CD4-positive, alpha-beta T cell (primary cell): ENCODE results near the gene FAM229A. TPM values are rescaled to one million over a fixed set of nuclear protein-coding genes. Genes with fewer than 3 reads are reported as not detected.

ENCODE experiments used
- ATAC-seq: fragments of 200-7000 bp; cut with Tn5 transposase; one replicate; pipeline ENCODE4 v1.10.0; 2022; ENCODE audit warnings: mild to moderate bottlenecking; ENCODE audit not compliant: poor library complexity
- CTCF ChIA-PET: fragments of 350-600 bp; sonication (Branson Sonifier 250); formaldehyde crosslinking; loops from one replicate; lab custom pipeline; 2021; ENCODE audit warnings: antibody characterized with exemption, inconsistent platforms; lab: Charles Lee
- POLR2A ChIA-PET: fragments of 350-600 bp; sonication (Branson Sonifier 250); formaldehyde crosslinking; loops from one replicate; lab custom pipeline; 2021; ENCODE audit warnings: antibody characterized with exemption, inconsistent platforms; lab: Charles Lee
- DNase-seq, 14 experiments: peaks; one replicate each; pipeline ENCODE4 v3.0.0-alpha.2; 2013 to 2020; ENCODE audit warnings: mixed read lengths in 2 of 14
- H3K27ac ChIP-seq, 2 donors: one replicate each; pipeline versions ENCODE4 v1.5.1 to v1.7.0; 2013; ENCODE audit warnings: low read length in 2 of 2, low read depth in 1 of 2, mild to moderate bottlenecking in 1 of 2
- H3K27me3 ChIP-seq, 2 experiments: 1 replicate in 1 of 2; 2 replicates in 1 of 2; pipeline versions ENCODE4 v1.6.1 to v1.7.0; 2013; ENCODE audit warnings: low read length in 2 of 2, control low read depth in 1 of 2, mild to moderate bottlenecking in 1 of 2, moderate library complexity in 1 of 2; ENCODE audit not compliant: insufficient read depth in 2 of 2, control insufficient read depth in 1 of 2
- H3K36me3 ChIP-seq: one replicate; pipeline ENCODE4 v1.6.1; 2013; ENCODE audit warnings: low read length, control low read depth; ENCODE audit not compliant: insufficient read depth
- H3K4me1 ChIP-seq: one replicate; pipeline ENCODE4 v1.6.1; 2013; ENCODE audit warnings: low read length, control low read depth; ENCODE audit not compliant: insufficient read depth
- H3K4me3 ChIP-seq: one replicate; pipeline ENCODE4 v1.5.1; 2013; ENCODE audit warnings: mild to moderate bottlenecking, low read length, moderate library complexity
- H3K9me3 ChIP-seq, 2 experiments: 1 replicate in 1 of 2; 2 replicates in 1 of 2; pipeline versions ENCODE4 v1.6.1 to v1.7.0; 2013; ENCODE audit warnings: low read length in 2 of 2, mild to moderate bottlenecking in 2 of 2, control low read depth in 1 of 2, moderate library complexity in 1 of 2; ENCODE audit not compliant: control insufficient read depth in 1 of 2, insufficient read depth in 1 of 2
- H3K27ac Mint-ChIP-seq: one replicate; pipeline ENCODE4 v1.8.0; 2020; ENCODE audit warnings: mixed read lengths
- H3K27me3 Mint-ChIP-seq: one replicate; pipeline ENCODE4 v1.8.0; 2021; ENCODE audit warnings: mixed read lengths
- H3K36me3 Mint-ChIP-seq: one replicate; pipeline ENCODE4 v1.8.0; 2021; ENCODE audit warnings: low read depth, mixed read lengths
- H3K4me1 Mint-ChIP-seq: one replicate; pipeline ENCODE4 v1.8.0; 2021; ENCODE audit warnings: low read depth, mixed read lengths
- H3K4me3 Mint-ChIP-seq: one replicate; pipeline ENCODE4 v1.8.0; 2020; ENCODE audit warnings: mild to moderate bottlenecking, mixed read lengths
- H3K9me3 Mint-ChIP-seq: one replicate; pipeline ENCODE4 v1.8.0; 2020; ENCODE audit warnings: mixed read lengths
- intact Hi-C, 2 experiments: fragments of 100-400 bp; cut with DNase I in 1 of 2; cut with micrococcal nuclease in 1 of 2; formaldehyde crosslinking; loops; one replicate each; pipeline versions ENCODE4 v1.15.1 to v1.9.0; 2023 to 2025; cut with DNase I, micrococcal nuclease
- total RNA-seq, 174 experiments: library from RNA in 2 of 174; stranded (reverse) in 2 of 174; gene quantifications; one replicate each; pipeline ENCODE4 v1.2.3 and lab custom pipeline; 2021 to 2026
- TF ChIP-seq, protein P1 (sequence below): fragments of 200-600 bp; IDR thresholded peaks from one replicate; pipeline ENCODE4 v1.8.0; 2022; ENCODE audit warnings: antibody characterized with exemption, mild to moderate bottlenecking

FAM229A gene
- total RNA-seq, 2 experiments from 2014 or later, result 38.0 to 38.6 TPM

DNA sequence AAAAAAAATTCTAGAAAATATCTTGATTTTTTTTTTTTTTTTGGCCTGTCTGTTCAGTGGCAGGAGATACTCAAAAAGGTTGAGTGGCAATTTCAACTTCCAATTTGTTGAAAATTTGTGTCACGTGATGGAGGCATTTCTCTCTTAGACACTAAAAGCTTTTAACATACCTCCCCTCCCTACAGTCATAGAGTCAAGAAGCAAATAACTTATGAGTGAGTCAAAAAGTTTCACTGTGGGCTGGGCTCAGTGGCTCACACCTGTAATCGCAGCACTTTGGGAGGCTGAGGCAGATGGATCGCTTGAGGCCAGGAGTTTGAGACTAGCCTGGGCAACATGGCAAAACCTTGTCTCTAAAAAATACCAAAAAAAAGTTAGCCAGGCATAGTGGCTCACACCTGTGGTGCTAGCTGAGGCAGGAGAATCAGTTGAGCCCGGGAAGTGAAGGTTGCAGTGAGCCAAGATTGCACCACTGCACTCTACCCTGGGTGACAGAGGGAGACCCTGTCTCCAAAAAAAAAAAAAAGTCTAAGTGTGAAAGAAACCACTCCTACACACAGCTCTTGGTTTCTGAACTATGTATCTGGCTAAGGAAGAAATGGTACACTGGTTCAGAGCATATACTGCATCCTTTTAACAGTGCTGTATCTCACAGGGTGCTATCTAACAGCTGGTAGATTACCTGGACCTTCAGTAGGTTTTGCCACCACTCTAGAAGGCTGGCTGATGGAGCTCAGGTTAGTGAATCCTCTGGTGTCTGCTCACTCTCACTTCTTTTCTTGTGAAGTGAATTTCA lies 43.6 kb upstream of the FAM229A start:
- ChIA-PET CTCF (no interaction called here), POLR2A (no interaction called here)
- H3K27me3 Mint-ChIP-seq, result no peaks in the 10 kb centered on the region
- ATAC-seq (no peak), DNase-seq (no peak)
- H3K9me3 ChIP-seq, result no peaks in the 10 kb centered on the region
- TF ChIP-seq, protein P1, sequence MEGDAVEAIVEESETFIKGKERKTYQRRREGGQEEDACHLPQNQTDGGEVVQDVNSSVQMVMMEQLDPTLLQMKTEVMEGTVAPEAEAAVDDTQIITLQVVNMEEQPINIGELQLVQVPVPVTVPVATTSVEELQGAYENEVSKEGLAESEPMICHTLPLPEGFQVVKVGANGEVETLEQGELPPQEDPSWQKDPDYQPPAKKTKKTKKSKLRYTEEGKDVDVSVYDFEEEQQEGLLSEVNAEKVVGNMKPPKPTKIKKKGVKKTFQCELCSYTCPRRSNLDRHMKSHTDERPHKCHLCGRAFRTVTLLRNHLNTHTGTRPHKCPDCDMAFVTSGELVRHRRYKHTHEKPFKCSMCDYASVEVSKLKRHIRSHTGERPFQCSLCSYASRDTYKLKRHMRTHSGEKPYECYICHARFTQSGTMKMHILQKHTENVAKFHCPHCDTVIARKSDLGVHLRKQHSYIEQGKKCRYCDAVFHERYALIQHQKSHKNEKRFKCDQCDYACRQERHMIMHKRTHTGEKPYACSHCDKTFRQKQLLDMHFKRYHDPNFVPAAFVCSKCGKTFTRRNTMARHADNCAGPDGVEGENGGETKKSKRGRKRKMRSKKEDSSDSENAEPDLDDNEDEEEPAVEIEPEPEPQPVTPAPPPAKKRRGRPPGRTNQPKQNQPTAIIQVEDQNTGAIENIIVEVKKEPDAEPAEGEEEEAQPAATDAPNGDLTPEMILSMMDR, result no peak
- H3K27me3 ChIP-seq, result no peaks in the 10 kb centered on the region
- H3K9me3 Mint-ChIP-seq, result no peaks in the 10 kb centered on the region
- H3K36me3 ChIP-seq, result no peaks in the 10 kb centered on the region
- no peaks in the 10 kb centered on the region for H3K36me3 Mint-ChIP-seq
- peaks cover 3% of the 10 kb centered on the region for H3K4me1 ChIP-seq
- no peak overlapping the region for H3K4me3 Mint-ChIP-seq
- H3K4me1 Mint-ChIP-seq, result no peaks in the 10 kb centered on the region
- H3K27ac Mint-ChIP-seq, result no peak overlapping the region
- intact Hi-C loops, result loop anchor here (1.0 to 10.0 kb wide), 2 partner anchors 75 to 369 kb away; no protein-coding TSS in a partner anchor
- no peak overlapping the region for H3K27ac ChIP-seq
- no peak overlapping the region for H3K4me3 ChIP-seq

GRCh38 chr1:32404946-32405345 lies 42.7 kb upstream of the FAM229A start:
- Mint-ChIP-seq H3K27ac (no peak overlapping the region), H3K36me3 (no peaks in the 10 kb centered on the region), H3K4me1 (no peaks in the 10 kb centered on the region), H3K27me3 (no peaks in the 10 kb centered on the region), H3K9me3 (no peaks in the 10 kb centered on the region), H3K4me3 (no peak overlapping the region)
- intact Hi-C loops, result loop anchor here (5.0 to 10.0 kb wide), 2 partner anchors 367 to 370 kb away; no protein-coding TSS in a partner anchor
- POLR2A ChIA-PET, result no interaction called here
- no peak overlapping the region for H3K4me3 ChIP-seq
- TF ChIP-seq, protein P1, result no peak
- DNase-seq, result no peak
- no peaks in the 10 kb centered on the region for H3K27me3 ChIP-seq
- H3K9me3 ChIP-seq, result no peaks in the 10 kb centered on the region
- H3K4me1 ChIP-seq, result peaks cover 7% of the 10 kb centered on the region
- H3K27ac ChIP-seq, result no peak overlapping the region
- CTCF ChIA-PET, result no interaction called here
- H3K36me3 ChIP-seq, result no peaks in the 10 kb centered on the region
- no peak for ATAC-seq

DNA sequence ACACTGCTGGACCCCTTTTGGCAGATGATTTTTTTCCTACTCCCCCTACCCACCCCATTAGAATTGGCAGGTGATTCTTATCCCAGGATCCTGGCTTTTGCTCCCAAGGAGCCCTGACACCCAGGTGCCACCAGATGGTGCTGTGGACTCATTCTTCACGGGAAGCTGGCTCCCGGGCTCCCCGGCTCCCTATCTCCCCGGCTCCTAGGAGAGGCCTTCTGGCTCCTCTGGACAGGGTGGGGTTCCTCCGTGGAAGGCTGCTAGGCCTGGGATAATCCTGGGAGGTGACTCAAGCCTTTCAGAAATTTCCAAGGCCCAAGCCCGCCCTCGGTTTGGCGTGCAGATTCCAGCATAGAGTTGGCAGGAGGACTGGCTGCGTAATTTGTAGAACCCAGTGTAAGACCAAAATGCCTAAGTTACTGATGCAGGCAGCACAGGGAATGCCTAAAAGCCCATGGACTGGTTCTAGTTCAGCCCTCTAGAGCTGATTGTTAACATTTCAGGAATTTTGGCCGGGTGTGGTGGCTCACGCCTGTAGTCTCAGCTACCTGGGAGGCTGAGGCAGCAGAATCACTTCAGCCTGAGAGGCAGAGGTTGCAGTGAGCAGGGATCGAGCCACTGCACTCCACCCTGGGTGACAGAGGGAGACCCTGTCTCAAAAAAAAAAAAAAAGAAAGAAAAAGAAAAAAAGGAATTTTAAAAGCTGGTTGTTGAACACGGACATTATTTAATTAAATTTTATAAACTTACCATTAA lies 38.8 kb upstream of the FAM229A start:
- no peak overlapping the region for H3K4me3 ChIP-seq
- ChIA-PET CTCF (interaction anchor here (0.5 to 2.6 kb wide), 11 partner anchors 10 to 372 kb away, joined by 3 to 28 read pairs (median 4); partner anchors contain the start of genes IQCC and TMEM39B), POLR2A (interaction anchor here (0.6 to 1.4 kb wide), 3 partner anchors 14 to 250 kb away, joined by 3 to 7 read pairs (median 4); partner anchors contain the start of genes MARCKSL1 and RBBP4)
- ATAC-seq (peak; percentile 52), DNase-seq (peak; percentile 8 to 71 (median 37))
- H3K36me3 Mint-ChIP-seq, result no peaks in the 10 kb centered on the region
- TF ChIP-seq, protein P1, result peak; percentile 86
- no peaks in the 10 kb centered on the region for H3K9me3 Mint-ChIP-seq
- no peaks in the 10 kb centered on the region for H3K36me3 ChIP-seq
- H3K4me3 Mint-ChIP-seq, result no peak overlapping the region
- no peak overlapping the region for H3K27ac Mint-ChIP-seq
- no peaks in the 10 kb centered on the region for H3K27me3 ChIP-seq
- H3K4me1 ChIP-seq, result peaks cover 7% of the 10 kb centered on the region
- H3K9me3 ChIP-seq, result no peaks in the 10 kb centered on the region
- no peaks in the 10 kb centered on the region for H3K4me1 Mint-ChIP-seq
- H3K27me3 Mint-ChIP-seq, result no peaks in the 10 kb centered on the region
- intact Hi-C loops, result loop anchor here (1.0 to 10.0 kb wide), 4 partner anchors 13 to 374 kb away; no protein-coding TSS in a partner anchor
- no peak overlapping the region for H3K27ac ChIP-seq
